HAP-1 (cell line): Measurements from ENCODE around the gene TMEM154.

Experiments
- DNase-seq, 2 experiments: peaks; one replicate each; pipeline ENCODE4 v3.0.0-alpha.2; 2016 to 2020; ENCODE audit warnings: low spot score in 2 of 2
- H3K27me3 ChIP-seq: fragments of 250-450 bp; sonication (Bioruptor Pico); 2 replicates; pipeline ENCODE4 v1.5.1; 2020; ENCODE audit warnings: low read depth, mild to moderate bottlenecking, moderate library complexity
- H3K36me3 ChIP-seq: fragments of 250-450 bp; sonication (Bioruptor Pico); replicated peaks from 2 replicates; pipeline ENCODE4 v1.5.1; 2020; ENCODE audit warnings: mild to moderate bottlenecking
- H3K4me1 ChIP-seq: fragments of 250-450 bp; sonication (Bioruptor Pico); 2 replicates; pipeline ENCODE4 v1.5.1; 2020; ENCODE audit warnings: mild to moderate bottlenecking
- H3K4me3 ChIP-seq: fragments of 250-450 bp; sonication (Bioruptor Pico); 2 replicates; pipeline ENCODE4 v1.5.1; 2020; ENCODE audit warnings: mild to moderate bottlenecking, moderate library complexity
- H3K9me3 ChIP-seq: fragments of 250-450 bp; sonication (Bioruptor Pico); 2 replicates; pipeline ENCODE4 v1.5.1; 2020; ENCODE audit warnings: mild to moderate bottlenecking, moderate library complexity
- in situ Hi-C: fragments of 300-500 bp; cut with MboI; formaldehyde crosslinking; loops from 3 replicates; pipeline ENCODE4 v1.14.3; 2020; ENCODE audit warnings: low sequenced_read_pairs, inconsistent platforms, mixed read lengths

Gene TMEM154

GRCh38 chr4:152707632-152708031 is 27.8 kb upstream of the TMEM154 start:
- no peak overlapping the region for H3K4me3 ChIP-seq
- in situ Hi-C loops = no loop called here
- DNase-seq = no peak
- H3K27me3 ChIP-seq = no peaks in the 10 kb centered on the region
- H3K9me3 ChIP-seq = no peaks in the 10 kb centered on the region; the same call in 1 of the 2 replicates
- H3K36me3 ChIP-seq = no peaks in the 10 kb centered on the region
- no peaks in the 10 kb centered on the region for H3K4me1 ChIP-seq

- H3K9me3 ChIP-seq = no peaks in the 10 kb centered on the region; the same call in 1 of the 2 replicates
- no peaks in the 10 kb centered on the region for H3K4me1 ChIP-seq
- no peaks in the 10 kb centered on the region for H3K27me3 ChIP-seq
- H3K36me3 ChIP-seq = no peaks in the 10 kb centered on the region
- in situ Hi-C loops = no loop called here
- H3K4me3 ChIP-seq = no peak overlapping the region
- DNase-seq = no peak
Observed at GRCh38 chr4:152705903-152706302, 26.1 kb upstream of the TMEM154 start.

GRCh38 chr4:152704788-152705187 is 25.0 kb upstream of the TMEM154 start:
- Histone ChIP-seq H3K4me3 (no peak overlapping the region), H3K27me3 (no peaks in the 10 kb centered on the region), H3K4me1 (no peaks in the 10 kb centered on the region; the same call in 1 of the 2 replicates), H3K36me3 (no peaks in the 10 kb centered on the region), H3K9me3 (no peaks in the 10 kb centered on the region; the same call in 1 of the 2 replicates)
- in situ Hi-C loops = no loop called here
- DNase-seq = no peak

- in situ Hi-C loops = no loop called here
- H3K27me3 ChIP-seq = no peaks in the 10 kb centered on the region
- DNase-seq = no peak
- H3K9me3 ChIP-seq = no peaks in the 10 kb centered on the region; the same call in 1 of the 2 replicates
- H3K4me3 ChIP-seq = no peak overlapping the region
- no peaks in the 10 kb centered on the region for H3K36me3 ChIP-seq
- H3K4me1 ChIP-seq = no peaks in the 10 kb centered on the region; the same call in 1 of the 2 replicates
Observed at GRCh38 chr4:152700151-152700550, 20.4 kb upstream of the TMEM154 start.

GRCh38 chr4:152699313-152699712 is 19.5 kb upstream of the TMEM154 start:
- in situ Hi-C loops = no loop called here
- Histone ChIP-seq H3K4me1 (no peaks in the 10 kb centered on the region; the same call in 1 of the 2 replicates), H3K36me3 (no peaks in the 10 kb centered on the region), H3K4me3 (no peak overlapping the region), H3K9me3 (no peaks in the 10 kb centered on the region; the same call in 1 of the 2 replicates), H3K27me3 (no peaks in the 10 kb centered on the region)
- peak in 1 of 2 experiments; percentile 23 for DNase-seq

GRCh38 chr4:152698089-152698499 is 18.3 kb upstream of the TMEM154 start:
- H3K4me3 ChIP-seq = no peak overlapping the region
- H3K9me3 ChIP-seq = no peaks in the 10 kb centered on the region; the same call in 1 of the 2 replicates
- no peaks in the 10 kb centered on the region; the same call in 1 of the 2 replicates for H3K4me1 ChIP-seq
- in situ Hi-C loops = no loop called here
- no peaks in the 10 kb centered on the region for H3K27me3 ChIP-seq
- no peak for DNase-seq
- H3K36me3 ChIP-seq = no peaks in the 10 kb centered on the region

- no peak for DNase-seq
- H3K4me3 ChIP-seq = no peak overlapping the region
- H3K4me1 ChIP-seq = no peaks in the 10 kb centered on the region; the same call in 1 of the 2 replicates
- H3K36me3 ChIP-seq = no peaks in the 10 kb centered on the region
- in situ Hi-C loops = no loop called here
- no peaks in the 10 kb centered on the region for H3K9me3 ChIP-seq
- no peaks in the 10 kb centered on the region for H3K27me3 ChIP-seq
Observed at GRCh38 chr4:152697284-152698088, 17.7 kb upstream of the TMEM154 start.

GRCh38 chr4:152696764-152697261 is 17.0 kb upstream of the TMEM154 start:
- Histone ChIP-seq H3K9me3 (no peaks in the 10 kb centered on the region), H3K4me3 (no peak overlapping the region), H3K4me1 (no peaks in the 10 kb centered on the region; the same call in 1 of the 2 replicates), H3K36me3 (no peaks in the 10 kb centered on the region), H3K27me3 (no peaks in the 10 kb centered on the region)
- in situ Hi-C loops = no loop called here
- no peak for DNase-seq

GRCh38 chr4:152693871-152694270 is 14.1 kb upstream of the TMEM154 start:
- Histone ChIP-seq H3K9me3 (no peaks in the 10 kb centered on the region), H3K36me3 (no peaks in the 10 kb centered on the region)
- in situ Hi-C loops = no loop called here

GRCh38 chr4:152691761-152692160 is 12.0 kb upstream of the TMEM154 start:
- H3K27me3 ChIP-seq = no peaks in the 10 kb centered on the region; the same call in 1 of the 2 replicates
- no peak for DNase-seq
- in situ Hi-C loops = no loop called here

More at GRCh38 chr4:152693871-152694270, 14.1 kb upstream of the TMEM154 start:
- H3K4me1 ChIP-seq = no peaks in the 10 kb centered on the region
- H3K27me3 ChIP-seq = no peaks in the 10 kb centered on the region; the same call in 1 of the 2 replicates
- no peak overlapping the region for H3K4me3 ChIP-seq
- DNase-seq = no peak

GRCh38 chr4:152690706-152691651 is 11.2 kb upstream of the TMEM154 start:
- H3K9me3 ChIP-seq = no peaks in the 10 kb centered on the region
- in situ Hi-C loops = no loop called here
- no peak overlapping the region for H3K4me3 ChIP-seq
- no peaks in the 10 kb centered on the region for H3K36me3 ChIP-seq
- DNase-seq = no peak
- no peaks in the 10 kb centered on the region; the same call in 1 of the 2 replicates for H3K27me3 ChIP-seq
- H3K4me1 ChIP-seq = no peaks in the 10 kb centered on the region

More at GRCh38 chr4:152691761-152692160, 12.0 kb upstream of the TMEM154 start:
- H3K36me3 ChIP-seq = no peaks in the 10 kb centered on the region
- H3K4me3 ChIP-seq = no peak overlapping the region
- H3K9me3 ChIP-seq = no peaks in the 10 kb centered on the region
- H3K4me1 ChIP-seq = no peaks in the 10 kb centered on the region

GRCh38 chr4:152689615-152690501 is 10.1 kb upstream of the TMEM154 start:
- Histone ChIP-seq H3K4me3 (no peak overlapping the region), H3K36me3 (no peaks in the 10 kb centered on the region), H3K27me3 (no peaks in the 10 kb centered on the region; the same call in 1 of the 2 replicates), H3K9me3 (no peaks in the 10 kb centered on the region), H3K4me1 (no peaks in the 10 kb centered on the region)
- DNase-seq = no peak
- in situ Hi-C loops = no loop called here
